SK-N-SH (cell line): ENCODE data around the gene DOCK6. TPM values are rescaled to one million over a fixed set of nuclear protein-coding genes. Genes with fewer than 3 reads are reported as not detected.

Source experiments
- CTCF ChIA-PET: fragments of 300-600, 350-600 bp; formaldehyde crosslinking; extraction: SDS; loops from one replicate; lab custom pipeline; 2021; lab: Yijun Ruan, JAX
- POLR2A ChIA-PET: fragments of 350-600 bp; sonication (Branson Sonifier 250); formaldehyde crosslinking; extraction: SDS; loops from one replicate; lab custom pipeline; 2020; ENCODE audit warnings: antibody characterized with exemption, inconsistent platforms; lab: Yijun Ruan, JAX
- DNase-seq: peaks from one replicate; pipeline ENCODE4 v3.0.0; 2012
- H2AFZ ChIP-seq: fragments of 200-600 bp; sonication (generic); 2 replicates; pipeline ENCODE4 v1.8.1; 2016; ENCODE audit warnings: antibody characterized with exemption, mild to moderate bottlenecking, low read depth
- H3F3A ChIP-seq: fragments of 200-600 bp; sonication (generic); replicated peaks from 2 replicates; pipeline ENCODE3; 2016; ENCODE audit warnings: antibody characterized with exemption, mild to moderate bottlenecking; ENCODE audit not compliant: insufficient read depth
- H3K27ac ChIP-seq, 2 experiments: fragments of 200-500 bp in 1 of 2; fragments of 200-600 bp in 1 of 2; sonication (Bioruptor generic) in 1 of 2; sonication (generic), shearing (Covaris generic) in 1 of 2; 2 replicates each; pipeline versions ENCODE4 v1.5.1 to v1.6.1; 2014 to 2016; ENCODE audit warnings: low read depth in 2 of 2, inconsistent platforms in 1 of 2, low read length in 1 of 2, mild to moderate bottlenecking in 1 of 2, mixed read lengths in 1 of 2
- H3K27me3 ChIP-seq: fragments of 200-600 bp; sonication (generic), shearing (Covaris generic); 2 replicates; pipeline ENCODE4 v1.6.1; 2016; ENCODE audit warnings: mixed run types; ENCODE audit not compliant: insufficient read depth
- H3K36me3 ChIP-seq, 2 experiments: fragments of 200-500 bp in 1 of 2; fragments of 200-600 bp in 1 of 2; sonication (Bioruptor generic) in 1 of 2; sonication (generic) in 1 of 2; replicated peaks in 1 of 2; 2 replicates each; pipeline versions ENCODE3 to v1.5.1; 2014 to 2016; ENCODE audit warnings: low read length in 1 of 2, mild to moderate bottlenecking in 1 of 2; ENCODE audit not compliant: insufficient read depth in 2 of 2, control insufficient read depth in 1 of 2
- H3K4me1 ChIP-seq, 2 experiments: fragments of 200-500 bp in 1 of 2; fragments of 200-600 bp in 1 of 2; sonication (Bioruptor generic) in 1 of 2; sonication (generic), shearing (Covaris generic) in 1 of 2; 2 replicates each; pipeline versions ENCODE4 v1.5.1 to v1.6.1; 2014 to 2016; ENCODE audit warnings: low read depth in 1 of 2, low read length in 1 of 2, mixed run types in 1 of 2; ENCODE audit not compliant: insufficient read depth in 2 of 2, control insufficient read depth in 1 of 2
- H3K4me2 ChIP-seq: fragments of 200-600 bp; sonication (generic), shearing (Covaris generic); 2 replicates; pipeline ENCODE4 v1.6.1; 2017; ENCODE audit warnings: mixed run types
- H3K4me3 ChIP-seq, 2 experiments: fragments of 200-500 bp in 1 of 2; fragments of 200-600 bp in 1 of 2; sonication (Bioruptor generic) in 1 of 2; sonication (generic), shearing (Covaris generic) in 1 of 2; 2 replicates each; pipeline versions ENCODE4 v1.5.1 to v1.8.1; 2014 to 2016; ENCODE audit warnings: low read depth in 2 of 2, inconsistent platforms in 1 of 2, low read length in 1 of 2, mild to moderate bottlenecking in 1 of 2, mixed read lengths in 1 of 2, moderate library complexity in 1 of 2
- H3K79me2 ChIP-seq: fragments of 200-600 bp; sonication (generic); 2 replicates; pipeline ENCODE4 v1.8.1; 2017; ENCODE audit warnings: mild to moderate bottlenecking; ENCODE audit not compliant: insufficient read depth
- H3K9ac ChIP-seq: fragments of 200-600 bp; sonication (generic); 2 replicates; pipeline ENCODE4 v1.6.1; 2017; ENCODE audit warnings: mixed run types
- H3K9me2 ChIP-seq: fragments of 200-600 bp; sonication (generic); 2 replicates; pipeline ENCODE4 v1.6.1; 2017; ENCODE audit warnings: mixed run types
- H3K9me3 ChIP-seq: fragments of 200-600 bp; sonication (generic); 2 replicates; pipeline ENCODE4 v1.6.1; 2017; ENCODE audit warnings: mixed run types, mild to moderate bottlenecking, moderate library complexity
- H4K20me1 ChIP-seq: fragments of 200-600 bp; sonication (generic); 2 replicates; pipeline ENCODE4 v1.6.1; 2017; ENCODE audit warnings: mild to moderate bottlenecking, mixed run types; ENCODE audit not compliant: insufficient read depth
- CHD2 ChIP-seq: fragments of 150-350 bp; IDR thresholded peaks from 2 replicates; pipeline ENCODE4 v1.6.1; 2018; ENCODE audit warnings: low read length; ENCODE audit not compliant: partially characterized antibody
- CTCF ChIP-seq: fragments of 200-600 bp; sonication (generic); IDR thresholded peaks from 2 replicates; pipeline ENCODE4 v1.6.1; 2017; ENCODE audit warnings: antibody characterized with exemption, mild to moderate bottlenecking, moderate library complexity
- ELF1 ChIP-seq: IDR thresholded peaks from 2 replicates; pipeline ENCODE4 v1.4.0; 2012
- EZH2phosphoT487 ChIP-seq: fragments of 200-600 bp; sonication (generic); IDR thresholded peaks from 2 replicates; pipeline ENCODE4 v1.6.1; 2017; ENCODE audit warnings: low read depth, mixed run types, mild to moderate bottlenecking, antibody characterized with exemption, moderate library complexity, borderline replicate concordance
- FOSL2 ChIP-seq: IDR thresholded peaks from 2 replicates; pipeline ENCODE4 v1.4.0; 2012; ENCODE audit warnings: low read depth, mild to moderate bottlenecking, moderate library complexity, borderline replicate concordance
- FOXJ3 ChIP-seq: sonication (generic); formaldehyde crosslinking; IDR thresholded peaks from 2 replicates; pipeline ENCODE4 v1.5.1; 2020; ENCODE audit warnings: mild to moderate bottlenecking, missing genetic modification reagents
- GABPA ChIP-seq: IDR thresholded peaks from 2 replicates; pipeline ENCODE4 v1.4.0; 2012; ENCODE audit warnings: low read depth, mild to moderate bottlenecking
- MEF2A ChIP-seq: IDR thresholded peaks from 2 replicates; pipeline ENCODE4 v1.4.0; 2012; ENCODE audit warnings: low read depth, borderline replicate concordance
- NRF1 ChIP-seq: IDR thresholded peaks from 2 replicates; pipeline ENCODE4 v1.6.1; 2012; ENCODE audit warnings: low read depth, mild to moderate bottlenecking, low read length
- POLR2AphosphoS5 ChIP-seq: IDR thresholded peaks from 2 replicates; pipeline ENCODE4 v1.6.1; 2012; ENCODE audit warnings: low read depth, low read length
- RAD21 ChIP-seq: IDR thresholded peaks from 2 replicates; pipeline ENCODE4 v1.6.1; 2012; ENCODE audit warnings: mild to moderate bottlenecking, low read length
- RFX5 ChIP-seq: IDR thresholded peaks from 2 replicates; pipeline ENCODE4 v1.6.1; 2012; ENCODE audit warnings: mild to moderate bottlenecking, improper control_type of control experiment, low read length
- SMC3 ChIP-seq: IDR thresholded peaks from 2 replicates; pipeline ENCODE4 v1.6.1; 2012; ENCODE audit warnings: low read depth, low read length, improper control_type of control experiment
- TAF1 ChIP-seq: IDR thresholded peaks from 2 replicates; pipeline ENCODE4 v1.6.1; 2012; ENCODE audit warnings: low read depth, mild to moderate bottlenecking, low read length, moderate library complexity, borderline replicate concordance
- TEAD4 ChIP-seq: IDR thresholded peaks from 2 replicates; pipeline ENCODE4 v1.4.0; 2012; ENCODE audit warnings: mild to moderate bottlenecking, borderline replicate concordance; ENCODE audit not compliant: insufficient read depth
- USF2 ChIP-seq: fragments of 150-350 bp; IDR thresholded peaks from 2 replicates; pipeline ENCODE4 v1.6.1; 2017; ENCODE audit warnings: antibody characterized with exemption, low read length, low read depth, borderline replicate concordance
- ZBTB33 ChIP-seq: IDR thresholded peaks from 2 replicates; pipeline ENCODE4 v1.4.0; 2012; ENCODE audit warnings: low read depth, borderline replicate concordance
- WGBS: methylation state at CpG from one replicate; pipeline ENCODE4 v1.1.6; 2017; ENCODE audit warnings: low lambda C conversion rate; 5-methylcytosine and 5-hydroxymethylcytosine counted together
- polyA plus RNA-seq, 3 experiments: library from polyadenylated mRNA; depleted of rRNA; stranded (reverse); fragments of >200 nt; gene quantifications; 2 replicates each; pipeline ENCODE4 v1.2.3, GENCODE V29; 2012
- TF ChIP-seq, protein P1 (sequence below): IDR thresholded peaks from 2 replicates; pipeline ENCODE4 v1.4.0; 2012; ENCODE audit warnings: low read depth, borderline replicate concordance
- TF ChIP-seq, protein P2 (sequence below): fragments of 150-350 bp; IDR thresholded peaks from 2 replicates; pipeline ENCODE4 v1.6.1; 2016; ENCODE audit warnings: mild to moderate bottlenecking, low read depth, low read length

DOCK6 gene
- polyA plus RNA-seq, 1 of the 3 experiments (the other 2 are of a cell fraction): 18.3 TPM

- no peak for TF ChIP-seq EZH2phosphoT487
- TF ChIP-seq, protein P1, sequence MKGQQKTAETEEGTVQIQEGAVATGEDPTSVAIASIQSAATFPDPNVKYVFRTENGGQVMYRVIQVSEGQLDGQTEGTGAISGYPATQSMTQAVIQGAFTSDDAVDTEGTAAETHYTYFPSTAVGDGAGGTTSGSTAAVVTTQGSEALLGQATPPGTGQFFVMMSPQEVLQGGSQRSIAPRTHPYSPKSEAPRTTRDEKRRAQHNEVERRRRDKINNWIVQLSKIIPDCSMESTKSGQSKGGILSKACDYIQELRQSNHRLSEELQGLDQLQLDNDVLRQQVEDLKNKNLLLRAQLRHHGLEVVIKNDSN: no peak
- TF ChIP-seq POLR2AphosphoS5: no peak
- no peak for TF ChIP-seq GABPA
Measured at GRCh38 chr19:11221082-11221598, 41.2 kb downstream of the DOCK6 start (continued).

- Histone ChIP-seq H3K9me3 (no peaks in the 10 kb centered on the region), H3F3A (peaks cover 28% of the 10 kb centered on the region), H3K4me2 (no peak overlapping the region), H3K9me2 (no peaks in the 10 kb centered on the region), H3K27ac (no peak overlapping the region), H3K4me1 (no peaks in the 10 kb centered on the region), H3K9ac (no peak overlapping the region), H4K20me1 (peaks cover under 1% of the 10 kb centered on the region; the same call in 1 of the 2 replicates), H2AFZ (no peak overlapping the region), H3K36me3 (no peaks in the 10 kb centered on the region), H3K4me3 (no peak overlapping the region), H3K27me3 (no peaks in the 10 kb centered on the region), H3K79me2 (no peaks in the 10 kb centered on the region)
- DNase-seq: no peak
- no peak for TF ChIP-seq RAD21
- TF ChIP-seq, protein P2, sequence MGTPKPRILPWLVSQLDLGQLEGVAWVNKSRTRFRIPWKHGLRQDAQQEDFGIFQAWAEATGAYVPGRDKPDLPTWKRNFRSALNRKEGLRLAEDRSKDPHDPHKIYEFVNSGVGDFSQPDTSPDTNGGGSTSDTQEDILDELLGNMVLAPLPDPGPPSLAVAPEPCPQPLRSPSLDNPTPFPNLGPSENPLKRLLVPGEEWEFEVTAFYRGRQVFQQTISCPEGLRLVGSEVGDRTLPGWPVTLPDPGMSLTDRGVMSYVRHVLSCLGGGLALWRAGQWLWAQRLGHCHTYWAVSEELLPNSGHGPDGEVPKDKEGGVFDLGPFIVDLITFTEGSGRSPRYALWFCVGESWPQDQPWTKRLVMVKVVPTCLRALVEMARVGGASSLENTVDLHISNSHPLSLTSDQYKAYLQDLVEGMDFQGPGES: no peak
- TF ChIP-seq, protein P1: no peak
- no peak for TF ChIP-seq FOXJ3
- no peak for TF ChIP-seq SMC3
- no peak for TF ChIP-seq ELF1
- TF ChIP-seq TAF1: no peak
- no peak for TF ChIP-seq RFX5
- TF ChIP-seq FOSL2: no peak
- no peak for TF ChIP-seq MEF2A
- no peak for TF ChIP-seq NRF1
- no peak for TF ChIP-seq POLR2AphosphoS5
- WGBS: 83% methylated on average over 6 of the region's 6 CpGs
- POLR2A ChIA-PET: interaction anchor here (0.7 kb wide), 2 partner anchors 17 to 174 kb away, joined by 4 to 6 read pairs; no protein-coding TSS in a partner anchor
- CTCF ChIA-PET: interaction anchor here (0.9 to 1.5 kb wide), 3 partner anchors 10 to 277 kb away, joined by 3 to 4 read pairs (median 3); no protein-coding TSS in a partner anchor
Measured at GRCh38 chr19:11214387-11214786, 47.9 kb downstream of the DOCK6 start.

DNA sequence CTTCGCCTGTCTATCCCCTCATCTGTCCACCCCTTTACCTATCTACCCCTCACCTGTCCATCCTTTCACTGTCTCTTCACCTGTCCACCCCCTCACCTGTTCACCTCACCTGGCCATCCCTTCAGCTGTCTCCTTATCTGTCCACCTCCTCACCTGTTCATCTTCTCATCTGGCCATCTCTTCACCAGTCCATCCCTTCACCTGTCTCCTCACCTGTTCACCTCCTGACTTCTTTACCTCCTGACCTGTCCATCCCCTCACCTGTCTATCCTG, 51.7 kb downstream of the DOCK6 start:
- ChIA-PET POLR2A (no interaction called here), CTCF (no interaction called here)
- WGBS: 27% methylated on average over 1 of the region's 1 CpG
- Histone ChIP-seq H3K9me3 (no peaks in the 10 kb centered on the region), H3K4me1 (no peaks in the 10 kb centered on the region), H3K4me2 (no peak overlapping the region), H2AFZ (no peak overlapping the region), H3K36me3 (no peaks in the 10 kb centered on the region), H3K4me3 (no peak overlapping the region), H3K79me2 (no peaks in the 10 kb centered on the region), H3K27me3 (no peaks in the 10 kb centered on the region), H3F3A (peaks cover 46% of the 10 kb centered on the region), H4K20me1 (peaks cover 4% of the 10 kb centered on the region; the same call in 1 of the 2 replicates), H3K9ac (no peak overlapping the region), H3K27ac (no peak overlapping the region), H3K9me2 (no peaks in the 10 kb centered on the region)
- DNase-seq: no peak
- TF ChIP-seq CHD2: no peak
- TF ChIP-seq ZBTB33: no peak
- TF ChIP-seq MEF2A: no peak
- no peak for TF ChIP-seq TEAD4
- TF ChIP-seq FOXJ3: no peak
- TF ChIP-seq USF2: no peak
- no peak for TF ChIP-seq CTCF
- TF ChIP-seq NRF1: no peak
